Activated B cell treated with CpG ODN at 0.5 μM for 24 hours (primary cell): ENCODE measurements around the gene POLD1. TPM values are rescaled to one million over a fixed set of nuclear protein-coding genes. Genes with fewer than 3 reads are reported as not detected.

Experiments
- ATAC-seq: fragments of 200-7000 bp; cut with Tn5 transposase; one replicate; pipeline ENCODE4 v1.10.0; 2021; ENCODE audit warnings: low read depth, mild to moderate bottlenecking, moderate library complexity
- CTCF ChIA-PET: fragments of 350-600 bp; sonication (Branson Sonifier 250); formaldehyde crosslinking; loops from one replicate; lab custom pipeline; 2021; ENCODE audit warnings: antibody characterized with exemption; lab: Charles Lee
- POLR2A ChIA-PET: fragments of 350-600 bp; sonication (Branson Sonifier 250); formaldehyde crosslinking; loops from one replicate; lab custom pipeline; 2021; ENCODE audit warnings: antibody characterized with exemption; lab: Charles Lee
- DNase-seq: peaks from one replicate; pipeline ENCODE4 v3.0.0; 2022
- H3K27ac Mint-ChIP-seq: one replicate; pipeline ENCODE4 v1.8.0; 2020; ENCODE audit warnings: mixed read lengths
- H3K27me3 Mint-ChIP-seq: one replicate; pipeline ENCODE4 v1.8.0; 2021; ENCODE audit warnings: mixed read lengths
- H3K36me3 Mint-ChIP-seq: one replicate; pipeline ENCODE4 v1.8.0; 2021; ENCODE audit warnings: low read depth, mixed read lengths
- H3K4me1 Mint-ChIP-seq: one replicate; pipeline ENCODE4 v1.8.0; 2021; ENCODE audit warnings: mixed read lengths
- H3K4me3 Mint-ChIP-seq: one replicate; pipeline ENCODE4 v1.8.0; 2020; ENCODE audit warnings: mild to moderate bottlenecking, mixed read lengths
- H3K9me3 Mint-ChIP-seq: one replicate; pipeline ENCODE4 v1.8.0; 2020; ENCODE audit warnings: mixed read lengths
- intact Hi-C: fragments of 100-400 bp; cut with micrococcal nuclease; formaldehyde crosslinking; loops from one replicate; pipeline ENCODE4 v1.15.1; 2024
- total RNA-seq: library from RNA; stranded (reverse); gene quantifications from 2 replicates; pipeline ENCODE4 v1.2.3, GENCODE V29; 2022
- TF ChIP-seq, protein P1 (sequence below): fragments of 200-600 bp; IDR thresholded peaks from one replicate; pipeline ENCODE4 v1.8.0; 2022; ENCODE audit warnings: antibody characterized with exemption, mild to moderate bottlenecking

POLD1 gene
- total RNA-seq, 1 donor from 2014 or later = 65.5 TPM

DNA sequence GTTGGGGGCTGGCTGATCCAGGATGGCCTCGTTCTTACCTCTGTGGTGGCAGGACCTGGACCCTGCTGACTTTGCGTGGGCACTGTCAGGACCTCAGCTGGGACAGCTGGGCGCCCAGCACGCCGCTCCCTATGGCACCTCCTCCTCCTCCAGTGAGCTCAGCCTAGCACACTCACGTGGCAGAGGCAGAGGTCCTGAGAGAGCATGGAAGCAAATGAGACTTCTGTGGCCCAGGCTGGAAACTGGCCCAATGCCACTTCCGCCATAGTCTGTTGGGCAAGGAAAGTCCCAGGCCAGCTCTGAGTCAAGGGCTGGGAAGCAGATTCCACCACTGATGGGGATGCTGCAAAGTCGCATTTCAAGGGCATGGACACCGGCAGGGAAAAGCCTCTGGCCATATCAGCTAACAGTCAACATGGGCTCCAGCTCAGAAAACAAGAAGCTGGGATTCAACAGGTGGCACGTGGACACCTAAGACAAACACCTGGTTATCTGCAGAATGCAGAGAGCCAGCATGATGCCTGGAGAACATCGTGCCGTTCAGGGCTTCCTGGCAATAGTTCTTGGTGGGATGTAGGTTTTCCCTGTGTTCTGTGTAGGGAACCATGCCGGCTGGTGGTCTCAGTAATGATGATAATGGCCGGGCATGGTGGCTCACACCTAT is 65.2 kb downstream of the POLD1 start:
- ATAC-seq (no peak), DNase-seq (no peak)
- Mint-ChIP-seq H3K27ac (no peak overlapping the region), H3K9me3 (no peaks in the 10 kb centered on the region), H3K4me1 (peaks cover 4% of the 10 kb centered on the region), H3K4me3 (no peak overlapping the region), H3K27me3 (no peaks in the 10 kb centered on the region), H3K36me3 (peaks cover 4% of the 10 kb centered on the region)
- intact Hi-C loops = no loop called here
- TF ChIP-seq, protein P1, sequence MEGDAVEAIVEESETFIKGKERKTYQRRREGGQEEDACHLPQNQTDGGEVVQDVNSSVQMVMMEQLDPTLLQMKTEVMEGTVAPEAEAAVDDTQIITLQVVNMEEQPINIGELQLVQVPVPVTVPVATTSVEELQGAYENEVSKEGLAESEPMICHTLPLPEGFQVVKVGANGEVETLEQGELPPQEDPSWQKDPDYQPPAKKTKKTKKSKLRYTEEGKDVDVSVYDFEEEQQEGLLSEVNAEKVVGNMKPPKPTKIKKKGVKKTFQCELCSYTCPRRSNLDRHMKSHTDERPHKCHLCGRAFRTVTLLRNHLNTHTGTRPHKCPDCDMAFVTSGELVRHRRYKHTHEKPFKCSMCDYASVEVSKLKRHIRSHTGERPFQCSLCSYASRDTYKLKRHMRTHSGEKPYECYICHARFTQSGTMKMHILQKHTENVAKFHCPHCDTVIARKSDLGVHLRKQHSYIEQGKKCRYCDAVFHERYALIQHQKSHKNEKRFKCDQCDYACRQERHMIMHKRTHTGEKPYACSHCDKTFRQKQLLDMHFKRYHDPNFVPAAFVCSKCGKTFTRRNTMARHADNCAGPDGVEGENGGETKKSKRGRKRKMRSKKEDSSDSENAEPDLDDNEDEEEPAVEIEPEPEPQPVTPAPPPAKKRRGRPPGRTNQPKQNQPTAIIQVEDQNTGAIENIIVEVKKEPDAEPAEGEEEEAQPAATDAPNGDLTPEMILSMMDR = no peak
- ChIA-PET POLR2A (interaction anchor here (1.1 to 1.8 kb wide), 2 partner anchors 31 to 34 kb away, joined by 4 to 5 read pairs; partner anchors contain the start of gene SPIB), CTCF (interaction anchor here (0.6 kb wide), 1 partner anchor 24 kb away, joined by 4 read pairs; no protein-coding TSS in a partner anchor)

DNA sequence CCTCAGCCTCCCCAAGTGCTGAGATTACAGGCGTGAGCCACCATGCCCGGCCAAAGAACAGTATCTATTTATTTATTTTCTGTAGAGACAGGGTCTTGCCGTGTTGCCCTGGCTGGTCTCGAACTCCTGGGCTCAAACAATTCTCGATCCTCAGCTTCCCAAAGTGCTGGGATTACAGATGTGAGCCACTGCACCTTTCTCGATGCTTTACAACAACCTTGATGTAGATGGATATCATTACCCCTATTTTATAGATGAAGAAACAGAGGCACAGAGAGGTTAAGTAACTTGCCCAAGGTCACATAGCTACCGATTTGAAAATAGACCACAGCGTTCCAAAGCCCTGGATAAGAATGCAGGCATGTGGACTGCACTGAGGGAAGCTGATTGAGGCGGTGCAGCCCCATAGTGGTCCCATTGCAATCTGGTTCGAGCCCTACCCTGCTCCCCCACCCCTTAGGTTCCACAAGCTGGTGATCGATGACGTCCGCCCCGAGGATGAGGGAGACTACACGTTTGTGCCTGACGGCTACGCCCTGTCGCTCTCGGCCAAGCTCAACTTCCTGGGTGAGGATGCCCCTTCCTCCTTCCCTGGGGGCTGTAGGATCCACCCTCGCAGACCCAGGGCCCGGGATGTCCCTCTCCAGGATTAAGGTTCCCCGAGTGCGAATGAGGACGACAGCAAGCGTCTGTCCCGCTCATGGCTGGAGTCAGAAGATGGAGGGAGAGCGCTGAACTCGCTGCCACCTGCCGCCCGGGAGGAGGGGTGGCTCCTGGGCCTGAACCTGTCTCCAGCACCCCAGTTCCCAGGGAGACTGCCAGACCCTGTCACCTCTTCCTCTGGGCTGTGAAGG is 66.4 kb downstream of the POLD1 start:
- H3K27me3 Mint-ChIP-seq = no peaks in the 10 kb centered on the region
- DNase-seq (no peak), ATAC-seq (no peak)
- no peaks in the 10 kb centered on the region for H3K9me3 Mint-ChIP-seq
- intact Hi-C loops = no loop called here
- peak overlapping the region; percentile 30 for H3K27ac Mint-ChIP-seq
- POLR2A ChIA-PET = interaction anchor here (0.7 to 1.8 kb wide), 5 partner anchors 10 to 35 kb away, joined by 3 to 7 read pairs (median 4); partner anchors contain the start of gene SPIB
- H3K4me1 Mint-ChIP-seq = peaks cover 4% of the 10 kb centered on the region
- H3K4me3 Mint-ChIP-seq = peak overlapping the region; percentile 12
- TF ChIP-seq, protein P1 = no peak
- H3K36me3 Mint-ChIP-seq = peaks cover 4% of the 10 kb centered on the region
- CTCF ChIA-PET = interaction anchor here (1.4 kb wide), 1 partner anchor 10 kb away, joined by 4 read pairs; no protein-coding TSS in a partner anchor

DNA sequence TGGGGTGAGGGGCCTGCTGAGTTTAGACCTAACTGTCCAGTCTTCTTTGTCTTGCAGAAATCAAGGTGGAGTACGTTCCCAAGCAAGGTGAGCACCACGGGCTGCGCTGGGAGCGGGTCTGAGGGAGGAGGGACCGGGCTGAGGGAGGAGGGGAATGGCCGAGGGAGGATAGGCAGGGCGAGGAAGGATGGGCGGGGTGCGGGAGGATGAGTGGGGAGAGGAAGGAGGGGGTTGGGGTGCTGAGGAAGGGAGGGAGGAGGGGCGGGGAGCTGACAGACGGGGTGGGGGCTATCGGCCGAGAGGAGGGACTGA is 67.0 kb downstream of the POLD1 start:
- Mint-ChIP-seq H3K4me3 (no peak overlapping the region), H3K27me3 (no peaks in the 10 kb centered on the region), H3K27ac (no peak overlapping the region), H3K36me3 (peaks cover 2% of the 10 kb centered on the region), H3K4me1 (peaks cover 4% of the 10 kb centered on the region), H3K9me3 (no peaks in the 10 kb centered on the region)
- intact Hi-C loops = no loop called here
- DNase-seq (no peak), ATAC-seq (no peak)
- ChIA-PET CTCF (interaction anchor here (1.4 kb wide), 1 partner anchor 10 kb away, joined by 4 read pairs; no protein-coding TSS in a partner anchor), POLR2A (interaction anchor here (1.8 kb wide), 1 partner anchor 36 kb away, joined by 5 read pairs; no protein-coding TSS in a partner anchor)
- TF ChIP-seq, protein P1 = no peak

DNA sequence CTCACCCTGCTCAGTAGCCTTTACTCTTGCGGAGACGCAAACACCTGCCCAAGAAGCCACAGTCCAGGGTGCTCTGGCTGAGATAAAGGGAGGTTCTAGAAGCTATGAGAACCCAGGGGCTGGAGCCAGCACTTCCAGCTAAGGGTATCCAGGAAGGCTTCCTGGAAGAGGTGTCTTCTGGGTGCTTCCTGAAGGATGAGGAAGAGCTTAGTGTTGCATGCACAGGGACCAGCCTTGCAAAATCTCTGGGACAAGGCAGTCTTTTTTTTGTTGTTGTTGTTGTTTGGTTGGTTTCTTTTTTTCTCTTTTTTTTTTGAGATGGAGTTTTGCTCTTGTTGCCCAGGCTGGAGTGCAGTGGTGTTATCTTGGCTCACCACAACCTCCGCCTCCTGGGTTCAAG is 69.1 kb downstream of the POLD1 start:
- DNase-seq (no peak), ATAC-seq (no peak)
- ChIA-PET CTCF (no interaction called here), POLR2A (no interaction called here)
- no peaks in the 10 kb centered on the region for H3K9me3 Mint-ChIP-seq
- no peak overlapping the region for H3K4me3 Mint-ChIP-seq
- intact Hi-C loops = no loop called here
- H3K27ac Mint-ChIP-seq = no peak overlapping the region
- H3K4me1 Mint-ChIP-seq = peaks cover 4% of the 10 kb centered on the region
- TF ChIP-seq, protein P1 = no peak
- H3K36me3 Mint-ChIP-seq = no peaks in the 10 kb centered on the region
- no peaks in the 10 kb centered on the region for H3K27me3 Mint-ChIP-seq

DNA sequence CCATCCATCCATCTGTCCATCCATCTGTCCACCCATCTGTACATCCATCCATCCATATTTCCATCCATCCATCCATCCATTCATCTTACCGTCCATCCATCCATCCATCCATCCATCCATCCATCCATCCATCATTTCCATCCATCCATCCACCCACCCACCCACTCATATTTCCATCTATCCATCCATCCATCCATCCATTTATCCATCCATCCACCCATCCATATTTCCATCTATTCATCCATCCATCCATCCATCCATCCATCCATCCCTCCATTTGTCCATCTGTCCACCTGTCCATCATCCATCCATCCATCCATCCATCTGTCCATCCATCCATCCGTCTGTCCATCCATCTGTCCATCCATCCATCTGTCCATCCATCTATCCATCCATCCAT is 71.8 kb downstream of the POLD1 start:
- Mint-ChIP-seq H3K27ac (no peak overlapping the region), H3K4me3 (no peak overlapping the region), H3K36me3 (no peaks in the 10 kb centered on the region), H3K4me1 (peaks cover 18% of the 10 kb centered on the region), H3K27me3 (no peaks in the 10 kb centered on the region), H3K9me3 (no peaks in the 10 kb centered on the region)
- TF ChIP-seq, protein P1 = no peak
- ATAC-seq = no peak
- ChIA-PET CTCF (no interaction called here), POLR2A (no interaction called here)
- intact Hi-C loops = no loop called here
- no peak for DNase-seq
